HepG2 (cell line): ENCODE results near the gene TTYH2. TPM values are rescaled to one million over a fixed set of nuclear protein-coding genes. Genes with fewer than 3 reads are reported as not detected.
A peak's percentile ranks its signal among the peaks of the same experiment; 100 is the strongest.

Source experiments
- ATAC-seq: fragments of 200-7000 bp; cut with Tn5 transposase; 3 replicates; pipeline ENCODE4 v1.9.1; 2020; ENCODE audit warnings: mild to moderate bottlenecking, moderate library complexity
- BruUV-seq: library from RNA; stranded (reverse); fragments of 400-500 nt; replicated peaks from 2 replicates; lab custom pipeline; 2021; lab: Mats Ljungman, UMichigan
- CTCF ChIA-PET: fragments of 300-600 bp; formaldehyde crosslinking; extraction: SDS; loops from one replicate; lab custom pipeline; 2021; ENCODE audit warnings: low total read pairs, inconsistent platforms, low intra/inter-chr PET ratio; lab: Yijun Ruan, JAX
- POLR2A ChIA-PET: fragments of 350-600 bp; sonication (Branson Sonifier 250); formaldehyde crosslinking; loops from one replicate; lab custom pipeline; 2020; ENCODE audit warnings: antibody characterized with exemption, inconsistent platforms; lab: Yijun Ruan, JAX
- DNase-seq: peaks from one replicate; pipeline ENCODE4 v3.0.0-alpha.2; 2015; ENCODE audit warnings: low spot score
- FAIRE-seq: peaks from 3 replicates; lab custom pipeline; 2011; peaks lifted over from hg19 to GRCh38; lab: Jason Lieb, UNC
- H2AFZ ChIP-seq: one replicate; pipeline ENCODE4 v1.6.1; 2011; ENCODE audit warnings: low read length, inconsistent platforms
- H3K27ac ChIP-seq: fragments of 300-600 bp; 3 replicates; pipeline ENCODE4 v1.8.0; 2011; ENCODE audit warnings: mixed run types, mild to moderate bottlenecking, mixed read lengths, low read length, inconsistent platforms; ENCODE audit not compliant: insufficient read depth; ENCODE audit errors: extremely low read length
- H3K27me3 ChIP-seq, 2 experiments: fragments of 200-600 bp in 1 of 2; 2 replicates in 1 of 2; 3 replicates in 1 of 2; pipeline versions ENCODE4 v1.6.0 to v1.8.0; 2011; ENCODE audit warnings: low read length in 2 of 2, mild to moderate bottlenecking in 2 of 2, moderate library complexity in 2 of 2, inconsistent platforms in 1 of 2; ENCODE audit not compliant: insufficient read depth in 2 of 2, control insufficient read depth in 1 of 2
- H3K36me3 ChIP-seq, 2 experiments: fragments of 200-600 bp in 1 of 2; replicated peaks in 1 of 2; 2 replicates in 1 of 2; 3 replicates in 1 of 2; pipeline versions ENCODE4 v1.5.1 to v1.8.0; 2011; ENCODE audit warnings: low read length in 2 of 2, inconsistent platforms in 1 of 2; ENCODE audit not compliant: insufficient read depth in 2 of 2, control insufficient read depth in 1 of 2
- H3K4me1 ChIP-seq: 2 replicates; pipeline ENCODE4 v1.5.1; 2012; ENCODE audit warnings: low read length, inconsistent platforms; ENCODE audit not compliant: insufficient read depth
- H3K4me2 ChIP-seq: 2 replicates; pipeline ENCODE4 v1.6.0; 2011; ENCODE audit warnings: low read depth, low read length, inconsistent platforms
- H3K4me3 ChIP-seq, 3 experiments: fragments of 200-600 bp in 1 of 3; sonication (generic), shearing (Covaris generic) in 1 of 3; replicated peaks in 1 of 3; 2 replicates each; pipeline ENCODE4 v1.5.1; 2011 to 2016; ENCODE audit warnings: low read length in 3 of 3, inconsistent platforms in 2 of 3, low read depth in 2 of 3, mild to moderate bottlenecking in 2 of 3, control low read depth in 1 of 3, mixed read lengths in 1 of 3; ENCODE audit not compliant: insufficient read depth in 1 of 3
- H3K79me2 ChIP-seq: one replicate; pipeline ENCODE4 v1.6.1; 2011; ENCODE audit warnings: low read length, inconsistent platforms; ENCODE audit not compliant: insufficient read depth
- H3K9ac ChIP-seq: 2 replicates; pipeline ENCODE4 v1.6.0; 2011; ENCODE audit warnings: mild to moderate bottlenecking, low read depth, low read length, inconsistent platforms; ENCODE audit not compliant: insufficient read depth
- H3K9me3 ChIP-seq: 2 replicates; pipeline ENCODE4 v1.5.1; 2012; ENCODE audit warnings: mild to moderate bottlenecking, low read length
- H4K20me1 ChIP-seq: 2 replicates; pipeline ENCODE4 v1.6.0; 2011; ENCODE audit warnings: inconsistent platforms, mild to moderate bottlenecking, low read length, moderate library complexity; ENCODE audit not compliant: insufficient read depth
- ATRX ChIP-seq: sonication (generic); formaldehyde crosslinking; IDR thresholded peaks from 2 replicates; pipeline ENCODE4 v1.4.0; 2020; ENCODE audit warnings: missing genetic modification reagents, borderline replicate concordance
- CREM ChIP-seq, 2 experiments: sonication (generic) in 1 of 2; formaldehyde crosslinking in 1 of 2; IDR thresholded peaks; 2 replicates each; pipeline versions ENCODE4 v1.4.0 to v1.6.1; 2016 to 2020; ENCODE audit warnings: antibody characterized with exemption in 1 of 2, mild to moderate bottlenecking in 1 of 2, missing genetic modification reagents in 1 of 2
- FOSL2 ChIP-seq: sonication (generic); formaldehyde crosslinking; IDR thresholded peaks from 2 replicates; pipeline ENCODE4 v1.4.0; 2020; ENCODE audit warnings: missing genetic modification reagents
- GATA4 ChIP-seq: sonication (generic); IDR thresholded peaks from 2 replicates; pipeline ENCODE4 v1.6.1; 2016; ENCODE audit warnings: antibody characterized with exemption, low read depth, borderline replicate concordance
- LCORL ChIP-seq, 2 experiments: fragments of 450-650 bp in 1 of 2; sonication (generic) in 1 of 2; formaldehyde crosslinking in 1 of 2; IDR thresholded peaks; 2 replicates each; pipeline versions ENCODE4 v1.5.0 to v1.6.1; 2017 to 2020; ENCODE audit warnings: antibody characterized with exemption in 1 of 2, missing genetic modification reagents in 1 of 2
- RARA ChIP-seq: IDR thresholded peaks from 2 replicates; pipeline ENCODE4 v1.6.1; 2016; ENCODE audit warnings: missing genetic modification reagents, missing compliant biosample characterization
- SP1 ChIP-seq, 2 experiments: fragments of 450-650 bp in 1 of 2; sonication (generic) in 1 of 2; formaldehyde crosslinking in 1 of 2; IDR thresholded peaks; 2 replicates each; pipeline versions ENCODE4 v1.4.0 to v1.6.1; 2016 to 2020; ENCODE audit warnings: missing genetic modification reagents in 1 of 2
- WGBS: methylation state at CpG from one replicate; pipeline ENCODE4 v1.1.6; 2017; ENCODE audit warnings: low lambda C conversion rate; 5-methylcytosine and 5-hydroxymethylcytosine counted together
- in situ Hi-C: cut with HindIII; loops from 2 replicates; pipeline ENCODE4 v1.10.0; 2017; ENCODE audit warnings: low pct_unique_long_range_greater_than_20kb; ENCODE audit not compliant: extremely low pct_ligation_motif_present
- intact Hi-C: fragments of 100-400 bp; cut with micrococcal nuclease; formaldehyde crosslinking; loops from one replicate; pipeline ENCODE4 v1.10.0; 2022; ENCODE audit not compliant: unreplicated experiment
- polyA plus RNA-seq, 8 experiments: library from polyadenylated mRNA; depleted of rRNA in 3 of 8; stranded (reverse) in 7 of 8; unstranded in 1 of 8; fragments of >200 nt; fragmentation: Illumina TruSeq in 4 of 8; extraction: Trizol in 4 of 8; gene quantifications; 2 replicates each; pipeline versions ENCODE4 v1.2.1 to v1.2.3, GENCODE V29; 2011 to 2016; ENCODE audit warnings: low read depth in 4 of 8, missing spikeins in 1 of 8, mixed read lengths in 1 of 8; ENCODE audit not compliant: insufficient read depth in 1 of 8
- total RNA-seq, 5 experiments: library from RNA; depleted of rRNA; stranded (reverse); fragments of >200 nt; fragmentation: Illumina TruSeq; extraction: Trizol; gene quantifications; 2 replicates each; pipeline ENCODE4 v1.2.3, GENCODE V29; 2016; ENCODE audit warnings: low read depth in 1 of 5

The TTYH2 gene
- total and polyA plus RNA-seq, 2 of the 13 experiments (the other 11 are each of a cell fraction or from before 2014, with no cell fraction given) = 0.77 to 0.96 TPM

DNA sequence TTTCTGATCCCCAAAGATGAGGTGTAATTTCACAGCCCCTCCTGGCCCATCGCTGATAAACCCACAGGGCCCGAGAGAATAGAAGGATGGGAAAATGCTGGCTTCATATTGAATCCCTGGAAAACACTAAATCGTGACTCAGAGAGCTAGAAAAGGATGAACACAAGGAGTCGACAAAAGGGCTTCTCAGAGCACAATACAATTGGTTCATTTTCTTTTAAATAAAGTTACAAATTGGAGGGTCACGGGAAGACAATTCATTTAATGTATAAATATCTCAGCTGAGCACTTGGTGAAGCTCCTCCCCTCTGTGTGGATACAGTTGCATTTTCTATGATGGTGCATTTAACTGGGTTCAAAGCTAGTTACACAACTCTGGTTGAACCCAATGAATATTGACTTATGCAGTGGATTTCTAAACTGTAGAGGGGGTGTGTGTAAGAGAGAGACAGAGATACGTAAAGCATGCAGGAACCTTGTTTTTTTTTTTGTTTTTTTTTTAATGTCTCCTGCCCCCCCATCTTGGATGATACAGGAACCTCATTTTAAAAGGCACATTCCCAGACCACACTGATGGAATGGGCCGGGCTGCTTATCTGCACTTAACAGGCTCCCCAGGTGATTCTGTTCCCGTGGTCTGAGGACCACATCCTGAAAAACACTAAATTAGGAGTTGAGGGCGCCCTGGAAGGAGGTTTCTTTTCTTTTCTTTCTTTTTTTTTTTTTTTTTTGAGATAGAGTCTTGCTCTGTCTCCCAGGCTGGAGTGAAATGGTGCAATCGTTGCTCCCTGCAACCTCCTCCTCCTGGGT lies 14.1 kb downstream of the TTYH2 start:
- FAIRE-seq (no peak), ATAC-seq (no peak), DNase-seq (no peak)
- Histone ChIP-seq H3K27me3 (peaks cover 0 to 2% of the 10 kb centered on the region in 2 experiments; a peak in 1 of 5 replicates), H3K9me3 (no peaks in the 10 kb centered on the region), H3K4me2 (no peak overlapping the region), H3K4me3 (no peak overlapping the region), H3K27ac (no peak overlapping the region), H3K36me3 (no peaks in the 10 kb centered on the region), H4K20me1 (no peaks in the 10 kb centered on the region)
- no TSS peak for BruUV-seq
- intact Hi-C loops = no loop called here
- in situ Hi-C loops = no loop called here
- TF ChIP-seq GATA4 (no peak), SP1 (IDR thresholded peaks at IDR 0.05) (no peak), SP1 (CRISPR knock-in tag; IDR thresholded peaks at IDR 0.05) (no peak), LCORL (IDR thresholded peaks at IDR 0.05) (no peak), LCORL (CRISPR knock-in tag; IDR thresholded peaks at IDR 0.05) (no peak)
- TF ChIP-seq, all 625 proteins: peak for 0
- H3K79me2 ChIP-seq = no peaks in the 10 kb centered on the region
- H3K9ac ChIP-seq = no peak overlapping the region
- POLR2A ChIA-PET = no interaction called here
- no peak overlapping the region for H2AFZ ChIP-seq
- H3K4me1 ChIP-seq = 0 out of 2 replicates have a peak, but pooled peaks cover 10% of the 10 kb centered on the region
- 45% methylated on average over 10 of the region's 10 CpGs for WGBS
- CTCF ChIA-PET = no interaction called here

DNA sequence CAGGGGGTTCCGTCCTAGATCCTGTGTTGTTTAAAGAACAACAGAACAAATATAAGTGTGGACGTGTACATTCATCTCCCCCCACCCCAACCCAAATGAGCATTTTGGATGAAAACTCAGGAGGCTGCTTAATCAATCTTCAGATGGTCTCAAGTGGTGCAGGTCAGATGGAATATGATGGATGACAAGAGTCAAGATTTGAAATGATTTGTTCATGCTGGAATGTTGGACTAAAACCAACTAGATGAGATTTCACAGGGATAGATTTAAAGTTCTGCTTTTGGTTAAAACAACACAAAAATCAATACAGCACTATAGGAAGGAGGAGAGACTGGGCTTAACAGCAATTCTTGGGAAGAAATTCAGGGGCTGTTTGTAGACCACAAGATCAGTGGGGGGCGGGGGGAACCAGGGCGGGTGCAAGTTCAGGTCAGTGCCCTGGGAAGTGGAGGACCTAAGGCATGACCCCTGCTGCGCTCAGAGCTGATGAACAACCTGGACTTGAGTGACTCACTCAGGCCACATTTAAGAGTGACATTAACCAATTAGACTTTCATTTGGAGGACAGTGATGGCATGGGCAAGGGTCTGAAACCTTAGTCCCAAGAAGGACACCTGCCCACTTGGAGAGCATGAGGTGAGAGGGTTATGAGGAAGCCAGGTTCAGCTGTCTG lies 15.1 kb downstream of the TTYH2 start:
- no peak overlapping the region for H3K27ac ChIP-seq
- no peaks in the 10 kb centered on the region for H3K79me2 ChIP-seq
- no peaks in the 10 kb centered on the region for H4K20me1 ChIP-seq
- no peak overlapping the region for H3K9ac ChIP-seq
- no TSS peak for BruUV-seq
- ATAC-seq = no peak
- no peaks in the 10 kb centered on the region for H3K9me3 ChIP-seq
- FAIRE-seq = no peak
- no peak overlapping the region for H3K4me2 ChIP-seq
- 13% methylated on average over 5 of the region's 5 CpGs for WGBS
- no peak for TF ChIP-seq ATRX (CRISPR knock-in tag)
- 0 out of 2 replicates have a peak, but pooled peaks have one; percentile 9 for TF ChIP-seq FOSL2 (CRISPR knock-in tag)
- TF ChIP-seq RARA (CRISPR knock-in tag) = peak; percentile 52; the same call in 1 of the 2 replicates
- TF ChIP-seq CREM (IDR thresholded peaks at IDR 0.05) = no peak
- no peak for TF ChIP-seq CREM (CRISPR knock-in tag; IDR thresholded peaks at IDR 0.05)
- no peak for DNase-seq
- peaks cover 0 to 4% of the 10 kb centered on the region in 2 experiments; a peak in 1 of 5 replicates for H3K27me3 ChIP-seq
- H3K36me3 ChIP-seq = no peaks in the 10 kb centered on the region
- no peak overlapping the region for H2AFZ ChIP-seq
- POLR2A ChIA-PET = no interaction called here
- in situ Hi-C loops = no loop called here
- CTCF ChIA-PET = no interaction called here
- H3K4me3 ChIP-seq = no peak overlapping the region
- 0 out of 2 replicates have a peak, but pooled peaks cover 10% of the 10 kb centered on the region for H3K4me1 ChIP-seq
- intact Hi-C loops = no loop called here
